Measurements from ENCODE around the gene ANKRD52.
"Not testable (repeated sequence)": the region's sequence is repeated elsewhere in the genome, so short reads cannot be mapped to it uniquely, and the experiment has no call there.

Gene ANKRD52

DNA sequence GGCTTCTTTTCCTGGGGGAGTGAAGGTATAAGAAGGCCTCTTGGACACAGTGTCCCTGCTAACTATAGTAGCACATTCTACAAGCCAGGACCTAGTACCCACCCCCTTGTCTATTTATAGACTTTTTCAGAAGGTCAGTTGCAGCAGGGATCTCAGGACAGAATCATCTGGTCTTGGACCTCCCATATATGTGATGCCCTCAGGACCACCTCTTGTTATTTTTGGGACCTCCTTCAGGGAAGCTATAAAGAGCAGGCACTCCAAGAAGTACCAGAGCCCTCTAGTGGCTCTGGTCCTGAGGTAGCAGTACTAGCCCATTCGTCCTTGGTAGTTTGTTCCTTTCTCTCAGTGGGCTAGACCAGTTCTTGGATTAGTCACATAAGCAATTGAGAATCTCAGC is 12.8 kb upstream of the ANKRD52 start:
- DNase-seq, result peak; percentile 66 to 86

DNA sequence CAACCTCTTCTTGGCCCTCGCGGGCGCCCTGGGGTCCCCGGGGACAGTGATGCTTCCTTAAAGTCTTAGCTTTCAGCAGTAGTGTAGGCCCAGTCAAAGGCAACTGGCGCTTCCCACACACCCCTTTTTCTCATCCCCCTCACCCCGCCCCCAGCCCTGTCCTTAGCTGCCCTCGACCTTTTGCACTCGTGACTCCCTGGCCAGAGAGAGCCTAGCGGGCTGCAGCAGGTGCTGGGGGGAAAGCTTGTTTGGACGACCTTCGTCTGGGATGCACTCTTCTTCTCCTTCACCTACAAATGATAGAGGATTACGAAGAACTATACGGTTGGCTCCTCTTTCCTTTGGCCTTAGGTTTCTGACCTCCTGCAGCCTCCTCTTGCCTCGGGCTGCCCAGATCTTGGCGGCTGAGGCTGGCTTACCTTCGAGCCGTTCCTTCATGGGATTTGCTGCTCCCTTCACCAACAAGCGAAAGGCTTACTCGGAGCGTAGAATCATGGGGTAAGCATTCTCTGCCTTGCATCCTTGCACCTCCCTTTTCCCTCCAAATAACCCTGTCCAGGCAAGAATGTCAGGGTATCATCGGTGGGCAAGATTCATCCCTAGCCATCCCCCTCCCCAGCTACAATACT is 9.4 kb upstream of the ANKRD52 start:
- no peak for DNase-seq

DNA sequence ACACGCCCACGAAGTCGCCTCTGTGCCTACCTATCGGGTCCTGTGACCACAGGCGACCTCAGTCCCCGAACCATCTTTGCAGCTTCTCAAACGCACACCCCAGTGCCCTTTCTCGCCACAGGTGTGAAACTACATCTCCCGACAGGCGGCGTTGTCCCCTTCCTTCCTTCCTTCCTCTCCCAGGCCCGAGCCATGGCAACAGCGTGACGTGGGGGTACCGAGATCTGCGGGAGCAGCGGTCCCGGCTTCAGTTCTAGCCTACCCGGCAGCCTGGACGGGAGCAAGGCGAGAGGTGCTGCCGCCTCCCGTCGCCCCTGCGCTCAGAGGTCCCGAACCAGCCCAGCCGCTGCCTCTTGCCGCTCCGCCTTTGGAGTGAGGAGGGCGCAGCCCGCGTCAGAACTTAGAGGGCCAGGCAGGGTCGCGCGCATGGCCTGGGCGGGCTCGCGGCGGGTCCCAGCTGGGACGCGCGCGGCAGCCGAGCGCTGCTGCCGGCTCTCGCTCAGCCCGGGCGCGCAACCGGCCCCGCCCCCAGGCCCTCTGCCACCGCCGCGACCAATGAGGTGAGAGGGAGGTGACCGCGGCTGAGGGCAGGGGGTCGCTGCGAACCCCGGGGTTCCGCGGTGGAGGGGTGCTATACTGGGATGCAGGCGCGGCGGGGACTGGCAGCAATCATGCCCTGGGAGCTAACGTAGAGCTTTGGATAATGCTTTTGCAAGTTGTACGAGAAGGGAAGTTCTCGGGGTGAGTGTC is 8.7 kb upstream of the ANKRD52 start, which contains the start of gene COQ10A:
COQ10A (plus strand) TSS at position 250 of the 750 bp plus-strand sequence; CDS start at position 427, 177 bp downstream.
- DNase-seq, result peak; percentile 87 to 91

DNA sequence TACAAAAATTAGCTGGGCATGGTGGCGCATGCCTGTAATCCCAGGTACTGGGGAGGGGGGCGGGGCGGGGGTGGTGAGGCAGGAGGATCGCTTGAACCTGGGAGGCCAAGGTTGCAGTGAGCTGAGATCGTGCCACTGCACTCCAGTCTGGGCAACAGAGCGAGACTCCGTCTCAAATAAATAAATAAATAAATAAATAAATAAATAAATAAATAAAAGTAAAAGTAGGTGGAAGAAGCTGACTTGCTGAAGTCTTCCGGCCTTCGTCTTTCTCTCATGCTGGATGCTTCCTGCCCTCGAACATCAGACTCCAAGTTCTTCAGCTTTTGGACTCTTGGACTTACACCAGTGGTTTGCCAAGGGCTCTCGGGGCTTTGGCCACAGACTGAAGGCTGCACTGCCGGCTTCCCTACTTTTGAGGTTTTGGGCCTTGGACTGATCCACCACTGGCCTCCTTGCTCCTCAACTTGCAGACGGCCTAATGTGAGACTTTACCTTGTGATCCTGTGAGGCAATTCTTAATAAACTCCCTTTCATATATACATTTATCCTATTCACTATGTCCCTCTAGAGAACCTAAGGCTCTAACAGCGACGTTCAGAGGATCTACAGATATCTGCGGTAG is 8.0 kb upstream of the ANKRD52 start:
- DNase-seq, result not testable (repeated sequence)

DNA sequence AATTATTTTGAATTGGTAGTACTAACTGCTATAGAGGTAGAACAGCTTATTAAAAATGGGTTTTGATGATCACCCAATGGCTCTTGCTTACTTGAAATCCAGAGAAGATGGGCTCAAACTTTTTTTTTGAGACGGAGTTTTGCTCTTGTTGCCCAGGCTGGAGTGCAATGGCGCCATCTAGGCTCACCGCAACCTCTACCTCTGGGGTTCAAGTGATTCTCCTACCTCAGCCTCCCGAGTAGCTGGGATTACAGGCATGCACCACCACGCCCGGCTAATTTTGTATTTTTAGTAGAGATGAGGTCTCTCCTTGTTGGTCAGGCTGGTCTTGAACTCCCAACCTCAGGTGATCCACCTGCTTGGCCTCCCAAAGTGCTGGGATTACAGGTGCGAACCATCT is 4.8 kb upstream of the ANKRD52 start:
- not testable (repeated sequence) for DNase-seq

DNA sequence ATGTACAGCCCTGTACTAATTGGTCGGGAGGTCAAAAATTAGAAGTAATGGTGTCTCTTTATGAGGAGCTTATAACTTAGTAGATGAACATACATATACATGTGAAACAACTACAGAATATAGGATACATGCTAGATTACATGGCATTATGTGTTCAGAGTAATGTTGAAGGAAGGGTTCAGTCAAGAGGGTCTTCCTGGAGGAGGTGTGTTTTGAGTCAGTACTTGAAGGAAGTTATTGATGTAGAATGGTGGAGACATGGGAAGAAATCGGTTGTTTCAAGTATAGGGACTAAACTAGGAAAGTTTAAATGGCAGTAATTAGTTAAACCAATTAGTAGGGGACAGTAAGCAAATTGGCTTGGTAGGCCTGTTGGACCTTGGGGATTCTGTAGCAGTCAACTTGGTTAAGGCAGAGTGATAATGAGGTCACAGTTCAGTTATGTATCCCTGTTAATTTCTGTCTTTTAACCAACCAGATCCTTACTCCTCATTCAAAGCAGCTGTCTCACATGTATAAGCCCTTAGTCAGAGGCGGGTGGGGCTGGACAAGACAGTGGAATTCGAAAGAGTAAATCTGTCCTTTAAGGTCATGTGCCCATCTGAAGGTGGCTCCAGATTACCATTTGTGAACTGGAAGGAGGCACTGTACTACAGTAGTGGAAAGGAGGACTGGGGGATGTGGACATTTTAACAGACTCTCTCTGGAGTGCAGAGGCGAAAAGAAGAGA is 3.5 kb upstream of the ANKRD52 start:
- DNase-seq, result no peak

DNA sequence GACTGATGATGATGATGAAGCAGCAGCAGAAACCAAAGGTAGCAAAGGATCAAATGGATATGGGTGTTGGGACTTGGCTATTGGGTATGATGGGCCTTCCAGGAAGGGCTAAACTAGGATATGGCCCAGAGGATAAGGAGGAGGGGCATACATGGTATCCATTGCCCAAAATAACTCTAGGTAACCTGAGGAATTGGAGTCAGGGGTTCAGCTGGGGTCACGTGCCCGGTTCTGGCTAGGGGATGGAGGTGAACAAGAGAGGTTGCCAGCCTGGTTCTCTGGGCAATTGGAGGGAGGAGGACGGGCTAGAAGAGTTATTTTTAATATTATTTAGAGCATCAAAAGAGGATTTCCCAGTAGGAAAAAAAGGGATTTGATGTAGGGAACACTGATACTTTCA is 2.7 kb upstream of the ANKRD52 start:
- no peak for DNase-seq

DNA sequence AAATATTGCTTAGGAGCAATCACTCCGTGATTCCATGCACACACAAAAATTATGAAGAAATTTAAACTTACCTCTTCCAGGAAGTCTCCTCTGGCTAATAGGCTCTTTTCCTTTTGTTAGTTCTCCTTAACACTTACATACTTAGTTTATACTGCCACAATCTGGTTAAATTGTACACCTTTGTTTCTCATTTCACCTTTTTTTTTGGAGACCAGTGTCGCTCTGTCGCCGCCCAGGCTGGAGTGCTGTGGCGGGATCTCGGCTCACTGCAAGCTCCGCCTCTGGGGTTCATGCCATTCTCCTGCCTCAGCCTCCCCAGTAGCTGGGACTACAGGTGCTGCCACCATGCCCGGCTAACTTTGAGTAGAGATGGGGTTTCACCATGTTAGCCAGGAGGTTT is 2.2 kb upstream of the ANKRD52 start:
- no peak for DNase-seq

DNA sequence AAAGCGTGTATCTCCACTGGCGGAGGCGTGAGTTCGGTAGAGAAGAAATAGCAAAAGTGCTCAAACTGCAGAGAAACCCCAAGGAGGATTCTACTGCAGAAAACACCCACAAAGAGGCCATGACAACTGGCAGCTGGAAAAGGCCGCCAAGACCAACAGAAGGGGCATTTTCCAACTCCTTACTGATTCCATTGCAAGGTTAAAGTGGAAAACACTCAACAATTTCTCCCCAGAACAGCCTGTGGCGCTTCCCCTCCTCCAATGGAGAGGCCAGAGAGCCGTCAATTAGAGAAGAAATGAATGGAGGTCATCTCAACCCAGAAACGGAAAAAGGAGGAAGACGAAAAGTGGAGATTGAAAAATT is 618 bp upstream of the ANKRD52 start:
- DNase-seq, result no peak

DNA sequence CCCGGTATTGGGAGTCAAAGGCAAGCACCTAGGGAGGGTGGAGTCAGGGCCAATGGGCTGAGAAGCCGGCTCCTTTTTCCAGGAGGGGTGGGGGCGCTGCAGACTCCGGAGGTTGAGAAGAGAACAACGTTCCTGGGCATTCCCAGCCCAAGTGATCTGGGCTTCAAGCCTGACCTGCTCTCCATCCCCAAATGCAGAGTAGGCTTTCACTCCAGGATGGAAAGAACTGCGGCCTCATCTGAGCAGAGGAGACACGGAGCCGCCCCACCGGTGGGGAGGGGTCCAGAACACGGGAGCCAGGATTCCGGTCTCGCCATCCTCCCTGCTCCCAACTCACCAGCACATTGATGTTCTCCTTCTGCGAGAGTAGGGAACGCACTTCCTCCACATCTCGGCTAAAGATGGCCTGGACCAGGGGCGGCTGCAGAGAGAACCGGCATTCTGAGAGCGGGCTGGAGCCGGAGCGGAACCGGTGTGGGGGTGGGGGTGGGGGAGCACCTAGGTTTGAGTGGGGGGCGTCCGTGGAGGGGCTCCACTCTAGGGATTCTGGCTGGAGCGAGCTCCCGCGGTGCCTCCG is 605 bp downstream of the ANKRD52 start:
- DNase-seq, result peak in 1 of 2 experiments; percentile 36

DNA sequence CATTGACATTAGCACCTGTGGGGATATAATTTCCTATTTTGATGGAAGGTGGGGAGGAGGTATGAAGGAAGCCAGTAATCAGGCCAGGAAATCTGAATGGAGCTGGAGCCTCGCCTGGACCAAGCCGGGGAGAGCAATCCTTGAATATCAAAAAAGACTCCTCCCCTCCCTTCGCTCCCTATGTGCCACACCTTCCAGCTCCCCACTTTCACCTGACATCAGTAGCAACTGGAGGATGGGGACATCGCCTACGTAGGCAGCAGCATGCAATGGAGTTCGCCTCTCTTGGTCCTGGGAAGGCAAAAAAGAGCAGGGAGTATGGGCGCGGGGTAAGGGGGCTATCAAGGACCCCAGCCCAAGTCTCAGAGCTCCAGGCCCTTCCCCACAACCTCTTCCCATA is 1.1 kb downstream of the ANKRD52 start:
- DNase-seq, result no peak

DNA sequence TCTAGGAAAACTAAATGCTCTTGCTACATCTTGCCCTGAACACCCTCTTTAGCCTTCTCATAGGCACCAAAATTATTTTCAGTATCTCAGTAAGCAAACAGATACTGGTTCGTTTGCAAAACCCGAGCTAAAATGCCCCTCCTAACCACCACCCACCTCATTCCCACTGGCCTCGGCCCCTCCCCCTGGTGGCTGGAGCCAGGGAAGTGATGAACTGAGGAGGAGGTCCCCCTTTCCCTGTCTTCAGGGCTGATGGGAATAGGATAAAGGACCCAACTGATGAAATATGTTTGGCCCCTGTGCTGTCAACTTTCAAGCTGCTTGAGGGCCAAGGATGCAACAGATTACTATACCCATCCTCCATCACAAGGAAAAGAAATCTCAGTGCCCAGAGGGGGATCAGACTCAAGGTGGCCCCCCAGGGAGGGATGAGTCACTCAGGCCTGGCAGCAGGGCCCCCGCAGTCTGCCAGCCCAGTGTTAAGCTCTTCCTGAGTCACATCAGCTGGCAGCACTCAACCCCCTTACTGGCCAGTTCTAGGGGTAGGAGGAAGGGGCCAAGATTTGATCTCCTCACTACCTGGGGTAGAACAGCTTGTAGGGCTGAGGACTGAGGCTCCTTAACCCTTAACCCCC is 1.7 kb downstream of the ANKRD52 start:
- DNase-seq, result no peak

DNA sequence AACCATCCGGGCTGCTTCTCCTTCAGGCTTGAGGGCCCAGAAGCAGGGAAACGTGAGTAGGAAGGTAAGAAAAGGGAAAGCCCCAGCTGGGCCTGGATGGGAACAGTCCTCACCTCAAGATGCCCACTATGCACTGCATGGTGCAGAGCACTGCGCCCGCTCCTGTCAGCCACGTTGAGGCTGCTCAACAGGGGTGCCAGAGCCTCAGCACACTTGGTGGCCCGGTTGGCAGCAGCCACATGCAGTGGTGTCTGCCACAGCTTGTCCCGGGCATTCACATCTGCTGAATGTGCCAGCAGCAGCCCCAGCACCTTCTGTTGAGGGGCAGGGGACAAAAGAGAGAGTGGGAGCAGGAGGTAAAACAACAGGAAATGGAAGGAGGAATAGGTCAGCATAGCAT is 2.5 kb downstream of the ANKRD52 start:
- no peak for DNase-seq

DNA sequence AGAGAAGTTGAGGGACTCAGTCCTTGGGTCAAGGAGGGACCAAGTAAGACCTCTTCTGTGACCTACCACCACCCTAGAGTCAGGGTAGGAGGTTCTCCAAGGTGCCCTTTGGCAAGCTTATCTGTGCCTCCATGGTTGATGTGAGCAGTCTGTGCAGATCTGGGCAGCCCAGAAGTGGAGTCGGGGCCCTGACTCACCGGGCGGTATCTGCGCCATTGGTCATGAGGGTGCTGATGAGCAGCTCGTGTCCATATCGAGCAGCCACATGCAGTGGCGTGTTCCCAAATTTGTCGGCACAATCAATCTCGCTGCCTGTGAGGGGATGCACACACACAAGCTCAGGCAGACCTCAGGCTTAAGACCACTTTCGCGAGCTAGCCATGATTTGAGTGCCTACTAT is 5.1 kb downstream of the ANKRD52 start:
- DNase-seq, result no peak

DNA sequence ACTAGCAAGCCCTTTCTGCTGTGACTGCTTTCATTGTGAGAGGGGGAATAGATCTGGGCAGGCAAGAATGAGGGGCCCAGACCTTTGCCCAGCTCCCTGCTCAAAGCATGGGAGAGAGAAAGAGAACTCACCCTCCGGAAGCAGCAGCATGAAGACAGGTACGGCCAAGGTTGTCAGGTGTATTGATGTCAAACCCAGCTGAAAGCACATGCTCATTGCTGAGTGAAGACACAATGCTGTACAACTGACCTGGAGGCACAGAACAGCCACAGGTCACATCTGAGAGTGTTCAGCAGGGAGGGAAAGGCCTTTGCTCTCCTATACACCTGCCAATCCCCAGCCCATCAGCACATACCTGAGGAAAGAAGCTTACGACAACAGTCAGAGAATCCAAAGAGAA is 5.5 kb downstream of the ANKRD52 start:
- no peak for DNase-seq

DNA sequence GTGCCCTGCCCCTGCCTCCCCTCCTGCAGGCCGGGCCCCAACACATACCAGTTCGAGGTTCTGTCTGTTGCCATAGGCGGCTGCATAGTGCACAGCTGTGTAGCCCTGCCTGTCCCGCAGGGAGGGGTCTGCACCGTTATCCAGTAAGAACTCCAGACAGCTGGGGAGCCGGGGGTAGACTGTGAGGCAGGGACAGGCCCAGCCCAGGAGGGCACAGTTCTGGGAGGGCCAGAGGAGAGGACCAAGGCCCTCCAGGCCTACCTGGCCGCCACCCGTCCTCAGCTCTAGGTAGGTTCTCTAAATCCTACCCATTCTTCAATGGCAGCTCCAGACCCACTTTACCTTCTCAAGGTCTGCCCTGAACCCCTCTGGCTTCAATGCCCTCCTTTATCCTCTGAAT is 9.5 kb downstream of the ANKRD52 start:
- no peak for DNase-seq

DNA sequence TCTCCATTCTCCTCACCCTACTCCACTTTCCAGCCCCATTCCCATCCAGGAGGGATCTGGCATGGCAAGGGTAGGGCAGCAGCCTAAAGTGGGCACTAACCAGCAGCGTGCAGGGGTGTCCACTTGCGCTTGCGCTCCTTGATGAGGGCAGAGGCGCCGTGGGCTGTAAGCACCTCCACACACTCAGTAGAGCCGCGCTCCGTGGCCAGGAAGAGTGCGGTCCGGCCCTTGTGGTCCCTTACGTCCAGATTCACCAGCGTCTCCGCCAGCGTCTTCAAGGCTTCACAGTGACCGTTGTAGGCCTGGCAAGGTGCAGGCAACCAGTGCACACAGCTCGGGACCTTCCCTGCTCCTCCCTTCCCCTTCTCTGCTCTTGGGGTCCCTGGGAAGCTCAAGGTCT is 10.3 kb downstream of the ANKRD52 start:
- DNase-seq, result no peak

DNA sequence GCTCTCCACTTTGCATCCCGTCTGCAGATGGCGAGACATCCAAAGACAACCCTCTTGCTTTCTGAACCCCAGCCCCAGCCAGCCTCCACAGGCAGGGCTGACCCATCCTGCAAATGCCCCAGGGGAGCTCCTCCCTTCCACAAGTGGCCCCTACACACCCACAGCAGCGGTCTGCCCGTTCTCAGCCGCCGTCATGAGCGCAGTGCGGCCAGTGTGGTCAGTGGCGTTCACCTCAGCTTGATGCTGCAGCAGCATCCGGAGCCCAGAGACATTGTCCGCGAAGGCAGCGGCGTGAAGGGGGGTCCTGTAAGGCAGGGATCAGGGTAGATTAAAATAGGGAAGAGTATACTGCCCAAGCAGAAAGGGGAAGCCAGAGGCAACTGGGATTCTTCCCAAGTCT is 13.7 kb downstream of the ANKRD52 start:
- no peak for DNase-seq

DNA sequence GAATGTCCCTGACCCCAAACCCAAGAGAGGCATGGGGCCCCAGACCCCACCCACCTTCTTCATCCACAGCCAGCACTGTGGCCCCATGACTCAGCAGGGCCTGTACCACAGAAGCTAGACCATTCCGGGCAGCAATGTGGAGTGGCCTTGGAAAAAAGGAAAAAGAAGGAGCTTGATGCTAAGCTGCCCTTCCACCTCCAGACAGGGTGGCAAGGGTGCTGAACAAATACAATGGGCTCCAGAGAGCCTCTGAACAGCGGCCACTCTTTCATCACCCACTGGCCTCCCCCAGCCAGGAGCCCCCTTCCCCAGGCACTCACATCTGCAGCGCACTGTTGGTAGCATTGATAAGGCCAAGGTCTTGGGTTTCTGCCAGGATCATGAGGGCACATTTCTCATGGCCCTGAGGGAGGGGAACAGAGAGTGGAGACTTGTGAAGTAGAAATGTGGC is 14.4 kb downstream of the ANKRD52 start:
- no peak for DNase-seq

DNA sequence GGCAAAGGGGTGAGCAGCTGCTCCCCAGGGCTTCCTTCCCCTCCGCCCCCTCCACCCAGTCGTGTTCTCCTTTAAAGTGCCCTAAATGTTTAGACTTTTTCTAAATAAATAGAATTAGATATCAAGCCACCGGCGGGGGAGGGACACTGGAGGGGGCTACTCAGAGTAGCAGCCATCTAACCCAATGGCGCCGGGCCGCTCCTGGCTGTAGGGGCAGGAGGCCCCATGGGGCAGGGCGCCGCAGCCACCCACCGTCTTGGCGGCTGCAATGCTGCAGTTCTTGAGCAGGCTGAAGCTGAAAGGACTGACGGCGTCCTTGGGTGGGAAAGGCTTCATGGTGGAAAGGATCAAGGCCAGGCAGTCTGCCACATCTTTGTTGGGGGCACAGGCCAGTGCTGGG is 15.2 kb downstream of the ANKRD52 start:
- no peak for DNase-seq

DNA sequence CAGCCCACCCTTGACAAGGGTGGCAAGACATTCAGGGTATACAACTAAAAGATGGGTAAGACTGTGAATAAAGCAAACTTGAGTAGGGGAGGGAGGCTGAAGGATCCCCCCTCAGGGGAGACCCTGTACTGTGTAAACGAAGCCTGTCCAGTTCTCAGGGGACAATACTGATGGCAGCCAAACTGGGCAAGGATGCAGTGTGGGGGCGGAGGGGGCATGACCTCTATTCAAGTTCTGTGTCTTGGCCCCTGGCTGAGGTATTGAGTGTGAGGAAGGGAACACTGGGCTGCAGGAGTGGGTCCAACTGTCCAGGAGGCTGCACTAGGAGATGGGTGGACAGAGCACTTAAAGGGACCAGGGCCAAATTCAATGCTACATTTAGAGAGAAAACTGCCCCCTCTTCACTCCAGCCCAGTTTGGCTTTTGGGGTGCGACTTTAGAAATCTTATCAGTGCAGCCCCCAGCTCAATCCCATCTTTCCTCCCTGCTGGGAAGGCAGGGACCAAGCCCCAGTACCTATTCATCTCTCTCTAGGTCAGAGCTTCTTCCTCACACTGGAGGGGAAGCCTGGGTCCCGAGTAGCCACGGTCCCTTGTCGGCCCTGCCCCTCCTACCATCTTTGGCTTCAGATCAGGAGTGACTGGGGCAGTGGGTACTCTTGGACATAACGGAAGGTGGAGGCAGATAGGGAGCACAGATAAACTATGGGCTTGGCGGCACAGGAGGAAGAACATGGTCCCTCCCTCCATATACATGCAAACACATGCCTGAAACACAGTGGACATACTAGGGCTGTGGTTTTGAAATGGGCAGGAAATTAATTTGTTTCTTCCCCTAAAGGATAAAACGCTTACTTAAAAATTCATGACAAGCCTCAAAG is 16.5 kb downstream of the ANKRD52 start:
- no peak for DNase-seq

DNA sequence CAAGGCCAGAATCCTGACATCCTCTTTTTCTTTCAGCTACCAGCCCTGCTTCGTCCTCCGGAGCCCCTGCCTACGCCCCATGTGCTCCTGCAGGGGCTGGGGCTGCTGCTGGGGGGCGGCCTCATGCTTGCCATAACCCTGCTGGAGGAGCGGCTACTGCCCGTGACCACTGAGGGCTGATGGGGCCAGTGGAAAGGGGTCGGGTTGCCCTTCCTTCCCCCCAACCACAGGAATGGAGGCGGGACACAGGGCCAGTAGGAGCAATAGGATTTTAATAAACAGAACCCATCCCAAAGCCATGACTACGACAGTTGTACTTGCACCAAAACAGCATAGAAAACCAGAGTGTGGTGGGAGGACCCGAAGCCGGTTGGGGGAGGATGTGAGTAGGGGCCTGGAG is 20.6 kb downstream of the ANKRD52 start:
- DNase-seq, result no peak

Measured in Kasumi-1 (cell line).